K562 treated with DMSO at 1 percent for 24 hours (cell line): Measurements from ENCODE around the gene CA10. TPM values are rescaled to one million over a fixed set of nuclear protein-coding genes. Genes with fewer than 3 reads are reported as not detected.

ENCODE experiments used
- total RNA-seq: library from RNA; unstranded; fragments of 300-600 nt; gene quantifications from 2 replicates; pipeline ENCODE4 v1.2.3, GENCODE V29; 2022; ENCODE audit warnings: low read depth; ENCODE audit not compliant: insufficient read depth

Gene CA10
- not detected in 2 replicates for total RNA-seq

DNA sequence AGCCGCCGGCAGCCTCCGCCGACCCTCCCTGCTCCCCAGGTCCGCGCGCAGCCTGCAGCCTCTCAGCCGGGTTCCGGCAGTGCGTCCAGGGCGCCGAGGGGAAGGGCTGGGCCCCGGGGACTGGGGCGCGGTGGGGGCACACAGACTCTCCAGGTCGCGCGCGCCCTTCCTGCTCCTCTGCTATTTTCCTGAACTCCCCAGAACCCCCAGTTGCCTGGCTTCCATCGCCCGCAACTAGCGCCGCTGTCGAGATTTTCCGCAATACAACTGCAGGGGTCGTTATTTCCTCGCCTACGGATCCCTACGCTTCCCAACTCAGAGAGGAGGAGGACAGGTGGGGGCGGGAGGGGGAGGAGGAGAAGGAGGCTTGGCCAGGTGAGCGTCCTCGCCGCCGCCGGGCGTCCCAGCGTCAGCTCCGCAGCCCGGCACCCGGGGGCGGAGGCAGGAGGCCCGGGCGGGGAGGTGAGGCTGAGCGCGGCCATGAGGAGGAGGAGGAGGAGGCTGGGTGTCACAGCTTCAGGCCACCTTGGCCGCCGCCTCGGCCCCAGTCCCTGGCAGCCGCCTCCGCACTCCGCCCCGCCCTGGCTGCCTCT is at the start of gene CA10:
CA10 (minus strand) TSS at position 265 of the 593 bp plus-strand sequence.

